H1 (cell line): Measurements from ENCODE around the gene PPP1R9A. TPM values are rescaled to one million over a fixed set of nuclear protein-coding genes. Genes with fewer than 3 reads are reported as not detected.

Experiments used
- CHD7 ChIP-seq: fragments of 300-600 bp; sonication (generic); IDR thresholded peaks from 2 replicates; pipeline ENCODE4 v1.7.1; 2012; ENCODE audit warnings: low read length, moderate library complexity, mild to moderate bottlenecking, inconsistent platforms; ENCODE audit not compliant: insufficient replicate concordance
- KDM1A ChIP-seq: fragments of 200-600, 300-600 bp; sonication (generic); IDR thresholded peaks from 2 replicates; pipeline ENCODE4 v1.7.1; 2016; ENCODE audit warnings: mild to moderate bottlenecking, low read length, borderline replicate concordance
- RNF2 ChIP-seq: fragments of 200-900, 300-1000 bp; sonication (generic); IDR thresholded peaks from 2 replicates; pipeline ENCODE4 v1.7.1; 2016; ENCODE audit warnings: borderline replicate concordance, low read depth, mild to moderate bottlenecking, antibody characterized with exemption, low read length; ENCODE audit not compliant: poor library complexity, severe bottlenecking; ENCODE audit errors: missing control alignments
- ZNF274 ChIP-seq: IDR thresholded peaks from 2 replicates; pipeline ENCODE4 v1.7.0; 2012; ENCODE audit warnings: low read length, borderline replicate concordance; ENCODE audit errors: extremely low read depth
- polyA plus RNA-seq, 7 experiments: library from polyadenylated mRNA; depleted of rRNA in 3 of 7; stranded (reverse) in 5 of 7; unstranded in 2 of 7; fragments of >200 nt in 5 of 7; fragments of 200-250 nt in 2 of 7; gene quantifications; 1 replicate in 5 of 7; 2 replicates in 1 of 7; 4 replicates in 1 of 7; pipeline versions ENCODE4 v1.2.1 to v1.2.3, GENCODE V29; 2011 to 2013; ENCODE audit warnings: missing spikeins in 2 of 7, mixed read lengths in 2 of 7
- total RNA-seq: library from RNA; stranded (reverse); fragmentation: NEBNext Ultra II Directional; extraction: Animal tissue kit (Norgen Biotek cat#: 25700); gene quantifications from 2 replicates; pipeline ENCODE4 v1.2.1, GENCODE V29; 2021

Gene PPP1R9A
- total and polyA plus RNA-seq, 2 of the 8 experiments (the other 6 are each of a cell fraction or from before 2014, with no cell fraction given) = 3.0 to 20.3 TPM

GRCh38 chr7:95317546-95317945, 410.2 kb downstream of the PPP1R9A start (continued):
- TF ChIP-seq CHD7 (no peak), ZNF274 (no peak), RNF2 (no peak), KDM1A (no peak)
